Coronary artery (tissue), 2 donors: ENCODE results near the gene VPS13D.

ENCODE experiments used
- DNase-seq: peaks from one replicate; pipeline ENCODE4 v3.0.0-alpha.2; 2017; ENCODE audit warnings: low spot score
- H3K27ac ChIP-seq, 2 donors: fragments of 200-600 bp; sonication (generic); one replicate each; pipeline ENCODE4 v1.5.1; 2016 to 2019
- H3K4me3 ChIP-seq: fragments of 200-600 bp; sonication (generic); 2 replicates; pipeline ENCODE4 v1.5.1; 2016; ENCODE audit warnings: mild to moderate bottlenecking, moderate library complexity
- TF ChIP-seq, protein P1 (sequence below): fragments of 200-600 bp; sonication (generic); IDR thresholded peaks from one replicate; pipeline ENCODE4 v1.5.1; 2019; ENCODE audit warnings: antibody characterized with exemption

The VPS13D gene

GRCh38 chr1:12446593-12446992 is 216.8 kb downstream of the VPS13D start:
- no peak for DNase-seq
- Histone ChIP-seq H3K4me3 (no peak overlapping the region), H3K27ac (peak overlapping the region; percentile 61 to 62)
- TF ChIP-seq, protein P1, sequence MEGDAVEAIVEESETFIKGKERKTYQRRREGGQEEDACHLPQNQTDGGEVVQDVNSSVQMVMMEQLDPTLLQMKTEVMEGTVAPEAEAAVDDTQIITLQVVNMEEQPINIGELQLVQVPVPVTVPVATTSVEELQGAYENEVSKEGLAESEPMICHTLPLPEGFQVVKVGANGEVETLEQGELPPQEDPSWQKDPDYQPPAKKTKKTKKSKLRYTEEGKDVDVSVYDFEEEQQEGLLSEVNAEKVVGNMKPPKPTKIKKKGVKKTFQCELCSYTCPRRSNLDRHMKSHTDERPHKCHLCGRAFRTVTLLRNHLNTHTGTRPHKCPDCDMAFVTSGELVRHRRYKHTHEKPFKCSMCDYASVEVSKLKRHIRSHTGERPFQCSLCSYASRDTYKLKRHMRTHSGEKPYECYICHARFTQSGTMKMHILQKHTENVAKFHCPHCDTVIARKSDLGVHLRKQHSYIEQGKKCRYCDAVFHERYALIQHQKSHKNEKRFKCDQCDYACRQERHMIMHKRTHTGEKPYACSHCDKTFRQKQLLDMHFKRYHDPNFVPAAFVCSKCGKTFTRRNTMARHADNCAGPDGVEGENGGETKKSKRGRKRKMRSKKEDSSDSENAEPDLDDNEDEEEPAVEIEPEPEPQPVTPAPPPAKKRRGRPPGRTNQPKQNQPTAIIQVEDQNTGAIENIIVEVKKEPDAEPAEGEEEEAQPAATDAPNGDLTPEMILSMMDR: no peak

- TF ChIP-seq, protein P1: no peak
- Histone ChIP-seq H3K4me3 (no peak overlapping the region), H3K27ac (peak overlapping the region; percentile 61 to 62)
- no peak for DNase-seq
Measured at GRCh38 chr1:12447307-12447706, 217.5 kb downstream of the VPS13D start.

DNA sequence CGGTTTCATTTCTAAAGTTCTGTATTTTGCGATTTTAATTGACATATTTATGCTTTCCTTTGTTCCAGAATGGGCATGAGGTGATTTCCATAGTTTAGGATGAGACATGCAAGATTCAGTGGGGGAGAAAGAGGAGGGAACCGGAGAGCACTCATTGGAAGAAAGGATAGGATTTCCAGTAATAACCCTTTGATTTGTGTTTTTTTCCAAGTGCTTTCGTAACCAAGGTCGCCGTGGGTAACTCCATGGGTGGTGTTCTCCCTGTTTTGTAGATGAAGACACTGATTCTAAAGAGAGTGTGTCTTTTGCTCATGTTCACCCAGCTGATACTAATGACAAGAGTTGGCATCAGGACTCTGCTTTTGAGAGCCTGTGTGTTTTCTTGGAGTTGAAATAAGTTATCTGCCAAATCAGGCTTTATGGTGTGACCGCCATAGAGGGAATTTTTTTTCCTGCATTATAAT is 218.1 kb downstream of the VPS13D start:
- DNase-seq: no peak
- H3K4me3 ChIP-seq: no peak overlapping the region
- TF ChIP-seq, protein P1: no peak
- H3K27ac ChIP-seq: peak overlapping the region; percentile 62 to 94

DNA sequence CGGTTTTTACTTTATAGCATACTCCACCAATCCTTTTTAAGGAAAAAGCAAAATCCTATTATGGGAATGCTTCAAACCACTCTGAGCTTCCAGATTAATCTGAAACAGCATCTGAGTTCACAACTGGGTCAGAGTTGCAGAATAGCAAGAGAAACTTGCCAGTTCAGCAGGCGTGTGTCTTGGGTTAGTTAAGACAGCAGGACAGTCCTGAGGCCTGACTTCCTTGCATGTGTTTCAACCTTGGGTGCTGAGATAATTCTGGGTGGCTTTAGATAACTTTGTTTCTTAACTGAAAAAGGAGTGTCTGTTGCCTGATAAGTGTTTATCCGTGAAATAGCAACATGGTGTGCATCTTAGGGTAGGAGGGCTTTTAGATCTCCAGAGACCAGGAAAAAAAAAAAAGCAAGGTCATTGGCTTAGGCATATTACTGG is 218.9 kb downstream of the VPS13D start:
- TF ChIP-seq, protein P1: no peak
- Histone ChIP-seq H3K4me3 (peak overlapping the region; percentile 20), H3K27ac (peak overlapping the region; percentile 62 to 94)
- DNase-seq: no peak

DNA sequence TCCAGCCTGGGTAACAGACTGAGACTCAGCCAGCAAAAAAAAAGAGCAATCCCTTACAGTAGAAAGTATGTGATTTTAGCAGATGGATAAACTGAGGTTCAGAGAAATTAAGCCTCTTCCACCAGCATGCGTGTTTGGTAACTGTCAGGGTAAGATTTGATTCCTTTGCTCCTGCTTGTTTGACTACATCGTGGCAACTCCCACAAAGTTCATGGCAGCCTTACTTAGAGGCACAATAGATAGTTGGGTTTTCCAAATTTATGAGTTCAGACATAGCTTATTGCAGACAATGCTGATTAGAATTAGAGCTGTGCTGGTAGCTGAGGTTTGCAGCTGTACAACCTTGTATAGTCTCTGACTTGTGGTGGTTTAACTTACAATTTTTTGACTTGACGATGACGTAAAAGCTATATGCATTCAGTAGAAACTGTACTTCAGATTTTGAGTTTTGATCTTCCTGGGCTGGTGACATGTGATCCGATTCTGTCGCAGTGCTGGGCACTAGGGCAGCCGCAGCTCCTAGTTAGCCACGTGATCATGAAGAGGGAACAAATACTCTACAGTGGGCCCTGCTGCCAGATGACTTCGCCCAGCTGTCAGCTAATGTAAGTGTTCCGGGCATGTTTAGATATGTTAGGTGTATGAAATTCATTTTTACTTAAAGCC is 220.4 kb downstream of the VPS13D start:
- TF ChIP-seq, protein P1: no peak
- peak overlapping the region; percentile 62 to 94 for H3K27ac ChIP-seq
- no peak overlapping the region for H3K4me3 ChIP-seq
- no peak for DNase-seq

DNA sequence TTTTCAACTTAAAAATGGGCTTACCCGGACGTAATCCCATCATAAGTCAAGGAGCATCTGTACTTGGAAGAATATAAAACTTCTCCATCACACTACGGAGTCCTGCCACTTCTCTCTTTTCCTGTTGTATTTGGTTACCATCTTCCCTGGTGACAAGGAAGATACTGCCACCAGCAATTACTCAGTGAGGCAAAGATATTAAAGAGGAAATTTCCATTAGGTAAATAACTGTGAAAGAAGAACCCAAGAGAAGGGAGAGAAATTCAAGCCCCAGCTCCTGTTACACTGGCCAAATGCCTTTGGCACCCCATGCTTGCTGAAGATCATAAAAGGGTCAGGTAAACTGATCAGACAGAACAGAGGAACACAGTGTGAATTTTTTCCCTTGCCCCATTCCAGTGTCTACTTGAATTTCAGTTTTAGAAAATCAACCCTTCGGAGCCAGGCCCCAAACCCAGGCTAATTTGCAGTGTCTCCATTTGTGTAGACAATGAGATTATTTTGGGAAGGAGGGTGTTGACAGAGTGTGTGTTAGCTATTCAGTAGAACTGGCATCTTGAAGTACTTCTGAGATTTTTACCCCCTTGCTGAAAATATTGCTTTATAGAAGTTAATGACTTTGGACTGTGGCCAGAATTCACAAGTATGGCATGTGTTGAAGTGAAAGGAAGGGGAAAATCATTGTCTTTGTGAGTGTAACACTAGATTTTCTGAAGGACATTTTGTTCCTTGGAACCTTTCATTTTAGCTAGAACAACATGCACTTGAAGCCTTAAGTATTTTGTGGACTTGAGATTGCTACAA is 221.1 kb downstream of the VPS13D start:
- peak overlapping the region; percentile 51 to 94 for H3K27ac ChIP-seq
- TF ChIP-seq, protein P1: no peak
- no peak for DNase-seq
- H3K4me3 ChIP-seq: no peak overlapping the region
